ENCODE measurements around the gene ZBTB11.
"Not testable (repeated sequence)": the region's sequence is repeated elsewhere in the genome, so short reads cannot be mapped to it uniquely, and the experiment has no call there.

The ZBTB11 gene

DNA sequence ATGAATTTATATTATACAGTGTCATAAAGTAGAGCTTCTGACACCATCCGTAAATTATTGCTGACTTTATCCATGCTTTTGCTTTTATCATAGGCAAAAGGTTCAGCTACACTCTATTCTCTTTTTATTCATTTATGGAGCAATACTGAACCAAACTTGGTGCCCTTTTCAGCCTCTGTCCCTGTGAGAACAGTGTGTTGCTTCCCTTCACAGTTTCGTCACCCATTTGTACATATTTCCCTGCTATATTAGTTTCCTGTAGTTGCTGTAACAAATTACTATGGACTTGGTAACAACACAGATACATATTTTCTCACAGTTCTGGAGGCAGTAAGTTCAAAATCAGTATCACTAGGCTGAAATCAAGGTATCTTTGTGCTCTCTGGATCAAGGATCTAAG lies 12.4 kb upstream of the ZBTB11 start:
- DNase-seq = peak; percentile 55 to 60

DNA sequence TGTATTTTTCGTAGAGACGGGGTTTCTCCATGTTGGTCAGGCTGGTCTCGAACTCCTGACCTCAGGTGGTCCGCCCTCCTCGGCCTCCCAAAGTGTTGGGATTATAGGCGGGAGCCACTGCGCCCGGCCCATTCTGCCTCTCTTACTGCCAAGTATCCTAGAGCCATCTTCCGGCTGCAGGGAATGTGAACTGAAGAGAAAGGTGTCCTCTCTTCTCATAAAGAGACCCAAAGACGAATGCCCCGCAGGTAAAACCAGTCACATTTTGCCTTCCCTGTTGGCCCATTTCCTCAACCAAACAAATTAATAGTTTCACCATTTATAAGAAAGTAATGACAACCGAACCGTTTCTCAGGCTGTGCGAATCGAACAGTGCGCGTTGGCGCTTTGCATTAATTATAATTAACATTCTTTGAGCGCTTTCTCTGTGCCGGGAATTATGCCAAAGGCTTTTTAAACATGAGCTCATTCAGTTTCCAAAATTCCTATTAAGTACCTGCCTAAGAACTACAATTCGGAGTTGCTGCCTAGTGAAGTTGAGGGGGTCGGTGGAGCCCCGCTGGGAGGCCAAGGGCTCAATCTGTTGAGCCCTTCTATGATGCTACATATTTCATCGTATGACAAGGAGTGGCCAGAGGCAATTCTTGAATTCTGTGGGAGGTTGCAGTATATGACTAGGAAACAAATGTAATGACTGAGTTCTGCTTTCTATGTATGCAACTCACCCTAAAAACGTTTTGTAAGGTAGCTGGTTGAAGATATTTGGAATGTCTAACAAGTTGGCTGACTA lies 10.4 kb upstream of the ZBTB11 start:
- DNase-seq = peak; percentile 62 to 76

GRCh38 chr3:101685870-101686307 lies 9.0 kb upstream of the ZBTB11 start:
- DNase-seq = peak in 1 of 2 donors; percentile 12

DNA sequence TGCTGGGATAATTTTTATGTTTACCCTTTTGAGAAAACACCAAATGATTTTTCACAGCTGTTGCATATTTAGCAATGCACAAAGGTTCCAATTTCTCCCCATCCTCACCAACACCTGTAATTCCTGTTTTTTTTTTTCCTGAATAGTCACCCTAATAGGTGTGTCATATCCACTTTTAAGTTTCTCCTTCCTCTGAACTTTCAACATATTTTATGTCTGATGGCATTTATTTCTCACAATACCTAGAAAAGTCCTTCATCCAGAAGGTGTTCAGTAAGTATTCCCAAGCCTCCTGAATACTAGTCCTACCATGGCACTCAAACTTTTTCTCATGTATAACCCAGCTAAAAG lies 8.1 kb upstream of the ZBTB11 start:
- DNase-seq = no peak

DNA sequence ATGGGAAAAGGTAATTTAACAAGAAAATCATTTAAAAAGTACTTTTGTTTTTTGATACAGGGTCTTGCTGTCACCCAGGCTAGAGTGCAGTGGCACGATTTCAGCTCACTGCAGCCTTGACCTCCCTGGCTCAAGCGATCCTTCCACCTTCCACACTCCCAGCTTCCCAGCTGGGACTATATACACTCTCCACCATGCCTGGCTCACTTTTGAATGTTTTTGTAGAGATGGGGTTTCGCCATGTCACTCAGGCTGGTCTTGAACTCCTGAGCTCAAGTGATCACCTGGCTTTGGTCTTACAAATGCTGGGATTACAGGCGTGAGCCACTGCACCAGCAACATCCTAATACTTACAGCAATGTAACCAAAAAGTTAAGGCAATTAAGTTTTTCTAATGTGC lies 3.5 kb upstream of the ZBTB11 start:
- DNase-seq = no peak

DNA sequence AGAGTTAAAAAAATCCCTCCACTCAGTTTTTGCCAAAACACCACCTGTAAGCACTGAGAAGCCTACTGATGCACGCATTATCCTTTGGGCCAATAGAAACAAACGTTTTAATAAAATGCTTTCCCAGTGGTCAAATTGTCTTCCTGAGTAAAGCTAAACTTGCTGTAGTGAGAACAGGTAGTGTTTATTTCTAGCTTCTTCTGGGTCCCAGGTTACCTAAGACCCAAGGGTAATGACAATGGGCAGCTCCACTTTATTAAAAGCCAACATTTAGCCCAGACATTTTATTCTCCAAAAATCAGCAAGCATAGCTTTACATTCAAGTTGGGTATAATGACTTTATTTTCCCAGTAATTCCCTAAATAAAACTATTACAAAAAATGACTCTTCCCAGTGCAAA lies 1.9 kb upstream of the ZBTB11 start:
- not testable (repeated sequence) for DNase-seq

- DNase-seq = no peak
These were observed 729 bp upstream of the ZBTB11 start for GRCh38 chr3:101677436-101678286.

GRCh38 chr3:101676216-101676764 lies 642 bp downstream of the ZBTB11 start:
- DNase-seq = peak; percentile 93 to 95

DNA sequence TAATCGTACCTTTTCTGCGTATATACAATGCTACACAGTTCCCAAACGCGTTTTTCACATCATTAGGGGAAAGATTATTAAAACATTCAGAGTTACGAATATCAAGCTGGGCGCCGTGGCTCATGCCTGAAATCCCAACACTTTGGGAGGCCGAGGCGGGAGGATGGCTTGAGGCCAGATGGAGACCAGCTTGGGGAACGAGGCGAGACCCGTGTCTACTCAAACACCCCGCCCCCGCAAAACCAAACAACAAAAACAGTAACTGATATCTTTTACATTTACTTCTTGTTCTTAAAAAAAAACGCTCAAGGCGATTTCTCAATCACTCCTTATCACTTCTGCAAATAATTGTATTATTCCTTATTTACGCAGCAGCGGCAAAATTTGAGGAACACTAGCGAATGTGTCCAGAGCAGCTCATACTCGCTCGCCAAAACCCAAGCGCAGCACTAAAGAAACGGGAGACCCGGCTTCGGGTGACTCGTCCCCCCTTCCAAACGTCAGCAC lies 1.2 kb downstream of the ZBTB11 start:
- no peak for DNase-seq

GRCh38 chr3:101674518-101674917 lies 2.4 kb downstream of the ZBTB11 start:
- no peak for DNase-seq

GRCh38 chr3:101673953-101674352 lies 3.0 kb downstream of the ZBTB11 start:
- DNase-seq = no peak

- no peak for DNase-seq
These were observed 5.9 kb downstream of the ZBTB11 start for GRCh38 chr3:101671014-101671413.

- no peak for DNase-seq
These were observed 9.1 kb downstream of the ZBTB11 start for GRCh38 chr3:101667844-101668243.

- DNase-seq = no peak
These were observed 9.6 kb downstream of the ZBTB11 start for GRCh38 chr3:101667331-101667730.

DNA sequence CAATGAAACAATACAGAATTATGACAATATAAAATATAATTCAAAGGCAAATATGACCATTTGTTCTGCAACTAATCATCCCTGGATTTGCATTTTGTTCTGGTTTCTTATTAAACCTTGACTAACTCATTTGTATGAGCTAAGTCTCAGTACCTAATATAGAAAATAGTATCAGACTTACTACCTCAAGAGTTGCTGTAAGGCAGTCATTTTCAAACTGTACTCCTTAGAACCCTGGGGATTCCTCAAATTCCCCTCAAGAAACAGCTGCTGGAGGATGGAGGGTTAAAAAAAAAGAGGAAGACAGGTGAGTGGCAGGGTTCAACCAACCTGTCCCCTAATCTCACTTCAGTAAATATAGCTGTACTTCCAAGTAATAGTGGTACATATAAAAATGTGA lies 11.1 kb downstream of the ZBTB11 start:
- DNase-seq = no peak

GRCh38 chr3:101665357-101665756 lies 11.6 kb downstream of the ZBTB11 start:
- DNase-seq = no peak

- no peak for DNase-seq
These were observed 16.2 kb downstream of the ZBTB11 start for GRCh38 chr3:101660714-101661113.

GRCh38 chr3:101656651-101657050 lies 20.3 kb downstream of the ZBTB11 start:
- DNase-seq = no peak

DNA sequence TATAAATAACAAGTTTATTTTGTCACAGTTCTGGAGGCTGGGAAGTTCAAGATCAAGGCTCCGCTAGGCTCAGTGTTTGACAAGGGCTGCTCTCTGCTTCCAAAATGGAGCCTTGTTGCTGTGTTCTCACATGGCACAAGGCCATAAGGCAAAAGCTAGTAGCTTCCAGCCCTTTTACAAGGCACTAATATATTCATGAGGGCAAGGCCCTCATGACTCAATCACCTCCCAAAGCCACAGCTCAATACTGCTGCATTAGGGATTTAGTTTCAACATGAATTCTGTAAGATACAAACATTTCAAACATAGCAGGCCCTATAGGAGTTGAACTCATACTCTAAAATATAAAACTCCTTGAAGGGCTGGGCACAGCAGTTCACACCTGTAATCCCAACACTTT lies 30.2 kb downstream of the ZBTB11 start:
- no peak for DNase-seq

DNA sequence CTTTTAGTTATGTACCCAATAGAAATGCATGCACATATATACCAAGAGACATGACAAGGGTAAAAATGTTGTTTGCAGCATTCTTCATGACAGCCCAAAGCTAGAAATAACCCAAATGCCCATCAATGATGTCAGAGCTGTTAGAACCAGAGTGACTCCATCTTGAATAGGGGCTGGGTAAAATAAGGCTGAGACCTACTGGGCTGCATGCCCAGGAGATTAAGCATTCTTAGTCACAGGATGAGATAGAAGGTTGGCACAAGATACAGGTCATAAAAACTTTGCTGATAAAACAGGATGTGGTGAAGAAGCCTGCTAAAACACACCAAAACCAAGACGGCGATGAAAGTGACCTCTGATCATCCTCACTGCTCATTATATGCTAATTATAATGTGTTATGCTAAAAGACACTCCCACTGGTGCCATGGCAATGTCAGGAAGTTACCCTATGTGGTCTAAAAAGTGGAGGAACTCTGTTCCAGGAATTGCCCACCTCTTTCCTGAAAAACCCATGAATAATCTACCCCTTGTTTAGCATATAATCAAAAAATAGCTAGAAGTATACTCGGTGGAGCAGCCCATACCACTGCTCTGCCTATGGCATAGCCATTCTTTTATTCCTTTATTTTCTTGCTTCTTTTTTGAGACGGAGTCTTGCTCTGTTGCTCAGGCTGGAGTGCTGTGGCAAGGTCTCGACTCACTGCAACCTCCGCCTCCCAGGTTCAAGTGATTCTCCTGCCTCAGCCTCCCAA lies 32.9 kb downstream of the ZBTB11 start:
- no peak for DNase-seq

- no peak for DNase-seq
These were observed 33.7 kb downstream of the ZBTB11 start for GRCh38 chr3:101643009-101643844.

DNA sequence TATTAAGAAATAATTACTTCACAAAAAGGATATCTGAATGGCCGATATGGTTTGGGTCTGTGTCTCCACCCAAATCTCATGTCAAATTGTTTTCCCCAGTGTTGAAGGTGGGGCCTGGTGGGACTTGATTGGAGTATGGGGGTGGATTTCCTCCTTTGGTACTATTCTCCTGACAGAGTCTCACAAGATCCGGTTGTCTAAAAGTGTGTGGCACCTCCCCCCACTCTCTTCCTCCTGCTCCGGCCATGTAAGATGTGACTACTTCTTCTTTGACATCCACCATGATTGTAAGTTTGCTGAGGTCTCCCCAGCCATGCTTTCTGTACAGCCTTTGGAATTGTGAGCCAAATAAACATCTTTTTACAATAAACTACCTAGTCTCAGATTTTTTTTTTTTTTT lies 34.5 kb downstream of the ZBTB11 start:
- DNase-seq = no peak
